Parathyroid adenoma (tissue), 2 donors: ENCODE measurements around the gene FOSL2.
A peak's percentile ranks its signal among the peaks of the same experiment; 100 is the strongest.

Experiments
- H2AFZ ChIP-seq: fragments of 300-600 bp; sonication (generic); one replicate; pipeline ENCODE4 v1.7.0; 2017; ENCODE audit warnings: antibody characterized with exemption, mild to moderate bottlenecking
- H3K27ac ChIP-seq: fragments of 300-600 bp; sonication (generic); one replicate; pipeline ENCODE4 v1.7.0; 2017
- H3K27me3 ChIP-seq: fragments of 300-600 bp; sonication (generic); one replicate; pipeline ENCODE4 v1.7.0; 2017; ENCODE audit warnings: low read length; ENCODE audit not compliant: control insufficient read depth, insufficient read depth
- H3K36me3 ChIP-seq: fragments of 300-600 bp; sonication (generic); one replicate; pipeline ENCODE4 v1.7.0; 2017; ENCODE audit warnings: low read length; ENCODE audit not compliant: control insufficient read depth, insufficient read depth
- H3K4me1 ChIP-seq: fragments of 300-600 bp; sonication (generic); one replicate; pipeline ENCODE4 v1.7.0; 2017; ENCODE audit warnings: control low read depth
- H3K4me2 ChIP-seq: fragments of 300-600 bp; sonication (generic); one replicate; pipeline ENCODE4 v1.7.0; 2017; ENCODE audit warnings: low read length
- H3K4me3 ChIP-seq: fragments of 300-600 bp; sonication (generic); one replicate; pipeline ENCODE4 v1.7.0; 2017; ENCODE audit warnings: low read depth, low read length
- H3K79me2 ChIP-seq: fragments of 300-600 bp; sonication (generic); one replicate; pipeline ENCODE4 v1.7.0; 2017; ENCODE audit warnings: control low read depth
- H3K9ac ChIP-seq: fragments of 300-600 bp; sonication (generic); one replicate; pipeline ENCODE4 v1.7.0; 2017; ENCODE audit warnings: mild to moderate bottlenecking
- H3K9me3 ChIP-seq: fragments of 300-600 bp; sonication (generic); one replicate; pipeline ENCODE4 v1.7.0; 2017; ENCODE audit warnings: low read length; ENCODE audit not compliant: control insufficient read depth
- TF ChIP-seq, protein P1 (sequence below): fragments of 300-600 bp; sonication (generic); IDR thresholded peaks from one replicate; pipeline ENCODE4 v1.7.0; 2017; ENCODE audit warnings: antibody characterized with exemption, mild to moderate bottlenecking
- donor health status: primary hyperparathyroidism.

The FOSL2 gene

DNA sequence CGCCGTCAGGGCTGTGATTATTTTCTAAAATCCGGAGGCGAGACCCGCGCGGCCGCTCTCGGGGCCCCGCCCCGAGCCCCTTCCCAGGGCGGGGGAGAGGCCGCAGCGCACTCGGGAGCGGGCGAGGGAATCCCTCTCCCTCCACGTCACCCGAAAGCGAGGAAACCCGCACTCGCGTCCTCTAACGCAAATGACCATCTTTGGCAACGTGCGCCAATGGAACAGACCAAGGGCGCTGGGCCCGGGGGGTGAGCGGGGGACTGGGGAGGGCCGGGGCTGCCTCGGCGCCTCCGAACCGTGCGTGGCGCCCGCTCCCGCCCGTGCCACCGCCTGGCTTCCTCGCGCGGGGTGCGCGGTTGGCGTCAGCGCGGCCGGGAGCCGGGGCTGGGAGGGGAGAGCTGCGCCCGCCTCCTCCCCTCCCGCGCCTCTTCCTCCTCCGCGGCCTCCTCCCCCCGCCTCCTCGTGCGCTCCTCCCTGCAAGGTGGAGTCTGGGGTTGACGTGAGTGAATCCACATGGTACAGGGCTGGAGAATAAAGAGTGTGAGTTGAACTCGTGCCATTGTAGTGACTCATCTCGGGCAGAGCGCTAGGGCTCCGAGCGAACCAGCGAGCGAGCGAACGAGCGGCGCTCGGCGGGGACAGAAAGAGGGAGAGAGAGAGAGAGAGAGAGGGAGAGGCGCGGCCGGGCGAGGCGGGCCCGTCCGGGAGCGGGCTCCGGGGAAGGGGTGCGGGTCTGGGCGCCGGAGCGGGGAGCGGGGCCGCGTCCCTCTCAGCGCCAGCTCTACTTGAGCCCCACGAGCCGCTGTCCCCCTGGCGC is at the start of gene FOSL2:
Gene FOSL2 (plus strand): TSS at position 562 of the 817 bp plus-strand sequence. CDS start 863 bp downstream, outside the sequence.
- Histone ChIP-seq H3K4me1 (peaks cover 12% of the 10 kb centered on the region), H2AFZ (peak within 1 kb of the TSS; percentile 97), H3K4me3 (peak within 1 kb of the TSS; percentile 76)

DNA sequence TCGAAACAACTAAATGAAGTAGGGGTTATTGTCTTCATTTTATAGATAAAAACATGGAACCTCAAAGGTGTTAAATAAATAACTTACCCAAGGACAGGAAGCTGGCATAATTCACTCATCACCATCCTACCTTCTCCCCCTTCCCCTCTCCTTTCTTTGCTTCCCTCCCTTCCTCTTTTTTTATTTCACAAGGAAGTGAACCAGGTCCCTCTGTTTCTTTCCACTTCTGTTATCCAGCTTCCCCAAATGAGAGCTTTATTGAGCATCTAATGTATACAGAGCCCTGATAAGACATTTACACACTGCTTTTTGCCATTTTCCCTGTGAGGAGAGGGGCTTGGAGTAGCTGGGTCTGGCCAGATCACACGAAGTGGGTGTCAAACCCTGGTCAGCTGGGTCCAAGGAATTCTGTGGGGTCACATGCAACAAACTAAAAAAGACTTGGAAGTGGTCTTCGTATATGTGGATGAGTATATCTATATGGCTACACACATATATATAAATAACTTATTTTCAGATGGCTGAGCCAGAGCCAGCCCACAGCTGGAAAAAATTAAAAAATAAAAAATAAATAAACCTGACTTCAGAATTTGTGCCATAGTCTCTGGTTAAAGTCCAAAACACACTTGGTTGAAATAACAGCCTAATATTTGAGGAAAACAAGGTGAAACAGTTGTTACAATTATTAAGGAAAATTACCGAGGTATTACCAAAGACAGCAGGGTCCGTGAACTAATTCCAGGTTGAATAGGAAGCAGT is 49.3 kb upstream of the FOSL2 start:
- TF ChIP-seq, protein P1, sequence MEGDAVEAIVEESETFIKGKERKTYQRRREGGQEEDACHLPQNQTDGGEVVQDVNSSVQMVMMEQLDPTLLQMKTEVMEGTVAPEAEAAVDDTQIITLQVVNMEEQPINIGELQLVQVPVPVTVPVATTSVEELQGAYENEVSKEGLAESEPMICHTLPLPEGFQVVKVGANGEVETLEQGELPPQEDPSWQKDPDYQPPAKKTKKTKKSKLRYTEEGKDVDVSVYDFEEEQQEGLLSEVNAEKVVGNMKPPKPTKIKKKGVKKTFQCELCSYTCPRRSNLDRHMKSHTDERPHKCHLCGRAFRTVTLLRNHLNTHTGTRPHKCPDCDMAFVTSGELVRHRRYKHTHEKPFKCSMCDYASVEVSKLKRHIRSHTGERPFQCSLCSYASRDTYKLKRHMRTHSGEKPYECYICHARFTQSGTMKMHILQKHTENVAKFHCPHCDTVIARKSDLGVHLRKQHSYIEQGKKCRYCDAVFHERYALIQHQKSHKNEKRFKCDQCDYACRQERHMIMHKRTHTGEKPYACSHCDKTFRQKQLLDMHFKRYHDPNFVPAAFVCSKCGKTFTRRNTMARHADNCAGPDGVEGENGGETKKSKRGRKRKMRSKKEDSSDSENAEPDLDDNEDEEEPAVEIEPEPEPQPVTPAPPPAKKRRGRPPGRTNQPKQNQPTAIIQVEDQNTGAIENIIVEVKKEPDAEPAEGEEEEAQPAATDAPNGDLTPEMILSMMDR: no peak
- no peak overlapping the region for H3K9ac ChIP-seq
- H3K9me3 ChIP-seq: no peaks in the 10 kb centered on the region
- H3K4me3 ChIP-seq: no peak overlapping the region
- no peaks in the 10 kb centered on the region for H3K79me2 ChIP-seq
- H2AFZ ChIP-seq: no peak overlapping the region
- H3K36me3 ChIP-seq: no peaks in the 10 kb centered on the region
- no peaks in the 10 kb centered on the region for H3K27me3 ChIP-seq
- H3K27ac ChIP-seq: no peak overlapping the region
- H3K4me2 ChIP-seq: no peak overlapping the region
- no peaks in the 10 kb centered on the region for H3K4me1 ChIP-seq

More for the DNA sequence above, at the start of gene FOSL2:
- Histone ChIP-seq H3K9me3 (no peaks in the 10 kb centered on the region), H3K4me2 (peak within 1 kb of the TSS; percentile 76), H3K9ac (peak within 1 kb of the TSS; percentile 84), H3K27me3 (no peaks in the 10 kb centered on the region), H3K36me3 (no peaks in the 10 kb centered on the region), H3K27ac (peak within 1 kb of the TSS; percentile 97), H3K79me2 (no peaks in the 10 kb centered on the region)
- TF ChIP-seq, protein P1: no peak

DNA sequence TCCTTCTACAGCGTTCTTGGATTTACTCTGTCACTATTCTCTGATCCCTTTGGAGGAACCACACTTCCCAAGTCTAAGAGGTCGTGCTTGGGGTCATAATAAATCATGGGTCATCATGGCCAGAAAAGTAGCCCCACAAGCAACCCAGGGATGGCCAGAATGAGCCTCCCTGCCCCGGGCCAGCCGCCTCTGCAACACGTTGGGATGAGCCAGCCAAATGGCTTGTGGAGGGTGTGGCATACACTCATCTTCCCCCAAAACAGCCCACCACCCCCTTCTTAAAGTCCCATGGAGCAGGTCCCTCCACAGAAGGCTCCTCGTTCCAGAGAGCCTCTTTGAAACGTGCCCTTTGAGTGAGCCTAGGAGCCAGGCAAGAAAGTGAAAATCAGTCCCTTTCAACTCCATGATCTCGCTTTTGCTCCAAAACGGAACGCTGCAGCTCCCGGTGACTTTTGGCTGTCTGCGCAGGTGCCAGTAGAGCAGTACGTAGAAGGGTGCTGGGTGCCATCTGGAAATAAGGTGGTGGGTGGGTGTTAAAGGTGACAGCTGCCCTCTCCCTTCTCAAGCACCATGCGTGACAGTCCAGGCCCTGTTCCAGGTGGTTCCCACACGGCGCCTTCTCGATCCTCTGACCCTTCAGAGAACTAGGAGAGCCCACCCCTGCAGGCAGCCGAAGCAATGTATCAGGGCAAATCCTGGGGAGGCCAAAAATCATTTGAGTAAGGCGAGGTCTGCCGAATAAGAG is 48.5 kb upstream of the FOSL2 start:
- Histone ChIP-seq H3K9ac (no peak overlapping the region), H3K9me3 (no peaks in the 10 kb centered on the region), H3K27me3 (no peaks in the 10 kb centered on the region), H3K79me2 (no peaks in the 10 kb centered on the region), H3K36me3 (no peaks in the 10 kb centered on the region), H3K4me1 (no peaks in the 10 kb centered on the region), H3K4me2 (no peak overlapping the region), H2AFZ (no peak overlapping the region), H3K27ac (no peak overlapping the region), H3K4me3 (no peak overlapping the region)
- TF ChIP-seq, protein P1: no peak

DNA sequence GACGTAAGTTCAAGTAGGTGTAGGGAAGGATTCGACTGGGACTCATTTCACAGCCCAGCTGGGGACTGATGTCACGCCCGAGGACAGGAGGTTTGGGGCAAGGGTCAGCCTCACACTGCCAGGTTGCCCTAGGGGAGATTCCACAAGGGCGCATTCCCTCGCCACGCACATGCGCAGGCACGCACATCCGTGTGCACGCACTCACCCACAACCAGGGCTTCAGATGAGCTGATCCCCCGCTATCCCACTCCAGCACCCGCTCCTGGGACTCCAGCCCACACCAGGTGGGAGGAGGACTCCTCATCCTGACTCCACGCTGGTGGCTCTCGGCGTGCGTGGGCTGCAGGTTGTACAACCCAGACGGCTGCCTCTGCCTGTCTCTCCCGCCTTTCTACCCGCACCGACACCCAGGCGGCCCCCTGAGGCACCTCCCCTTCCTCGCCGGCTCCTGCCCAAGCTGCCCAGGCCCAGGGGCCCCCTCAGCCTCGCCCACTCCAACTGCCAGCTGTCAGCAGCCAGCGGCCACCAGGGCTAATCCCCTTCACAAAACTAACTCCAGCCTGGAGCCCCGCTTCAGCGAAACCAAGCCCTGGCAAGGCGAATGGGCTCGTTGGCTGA is 47.8 kb upstream of the FOSL2 start:
- no peaks in the 10 kb centered on the region for H3K27me3 ChIP-seq
- H3K4me1 ChIP-seq: no peaks in the 10 kb centered on the region
- H3K36me3 ChIP-seq: no peaks in the 10 kb centered on the region
- H3K4me3 ChIP-seq: no peak overlapping the region
- TF ChIP-seq, protein P1: no peak
- H3K9ac ChIP-seq: no peak overlapping the region
- no peak overlapping the region for H3K27ac ChIP-seq
- H3K79me2 ChIP-seq: no peaks in the 10 kb centered on the region
- no peak overlapping the region for H2AFZ ChIP-seq
- no peak overlapping the region for H3K4me2 ChIP-seq
- no peaks in the 10 kb centered on the region for H3K9me3 ChIP-seq
